Stimulated activated CD4-positive, alpha-beta T cell treated with anti-CD3 and anti-CD28 coated beads, Interleukin-12 subunit alpha, Interleukin-12 subunit beta, amount 100 ng/mL, for 24 hours (primary cell): ENCODE data around the gene EP400.

Experiments used
- DNase-seq, 2 experiments: peaks; one replicate each; pipeline ENCODE4 v3.0.0-alpha.2; 2020; ENCODE audit warnings: low read depth in 2 of 2

The EP400 gene

DNA sequence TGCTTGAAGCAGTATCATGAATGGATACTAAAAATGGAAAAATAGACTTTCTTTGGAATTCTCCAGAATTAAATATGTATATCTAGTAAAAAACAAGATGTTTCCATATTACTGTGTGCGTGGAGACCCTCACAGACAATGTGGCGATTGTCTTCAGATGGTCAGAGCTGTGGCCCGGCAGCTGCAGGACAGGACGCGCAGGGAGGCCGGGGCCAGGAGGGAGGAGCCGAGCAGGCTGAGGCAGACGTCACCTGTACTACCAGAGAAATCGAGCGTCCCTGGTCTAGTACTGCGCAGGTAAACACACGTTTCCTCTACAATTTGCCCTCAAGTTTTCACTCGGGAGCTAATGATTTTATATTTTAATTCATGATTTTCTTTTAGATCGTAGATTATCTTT is 171.5 kb downstream of the EP400 start:
- DNase-seq = no peak

DNA sequence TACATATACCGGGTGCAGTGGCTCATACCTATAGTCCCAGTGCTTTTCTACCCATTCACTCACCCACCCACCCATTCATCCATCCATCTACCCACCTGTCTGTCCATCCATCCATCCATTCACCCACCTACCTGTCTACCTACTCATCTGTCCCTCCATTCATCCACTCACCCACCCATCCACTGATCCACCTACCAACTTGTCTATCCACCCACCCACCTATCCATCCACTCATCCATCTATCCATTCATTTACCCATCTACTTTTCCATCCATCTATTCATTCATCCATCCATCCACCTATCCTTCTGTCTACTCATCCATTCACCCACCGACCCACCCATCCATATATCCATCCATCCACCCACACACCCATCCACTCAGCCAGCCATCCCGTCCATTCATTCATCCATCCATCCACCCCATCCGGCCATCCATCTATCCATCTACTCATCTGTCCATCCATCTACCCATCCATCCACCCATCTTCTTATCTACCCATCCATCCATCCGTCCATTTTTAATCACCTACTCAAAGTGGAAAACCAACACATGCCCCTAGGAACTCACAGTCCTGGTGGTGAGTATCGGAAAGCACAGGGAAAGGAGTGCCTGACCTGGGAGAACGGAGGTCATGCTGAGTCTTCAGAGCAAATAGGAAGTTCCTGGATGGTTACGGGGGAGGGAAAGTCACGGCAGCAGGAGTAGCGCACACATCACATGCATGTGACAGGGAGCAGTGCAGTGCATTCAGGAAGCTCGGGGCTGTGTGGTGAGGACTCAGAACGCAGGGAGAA is 174.4 kb downstream of the EP400 start:
- no peak for DNase-seq

DNA sequence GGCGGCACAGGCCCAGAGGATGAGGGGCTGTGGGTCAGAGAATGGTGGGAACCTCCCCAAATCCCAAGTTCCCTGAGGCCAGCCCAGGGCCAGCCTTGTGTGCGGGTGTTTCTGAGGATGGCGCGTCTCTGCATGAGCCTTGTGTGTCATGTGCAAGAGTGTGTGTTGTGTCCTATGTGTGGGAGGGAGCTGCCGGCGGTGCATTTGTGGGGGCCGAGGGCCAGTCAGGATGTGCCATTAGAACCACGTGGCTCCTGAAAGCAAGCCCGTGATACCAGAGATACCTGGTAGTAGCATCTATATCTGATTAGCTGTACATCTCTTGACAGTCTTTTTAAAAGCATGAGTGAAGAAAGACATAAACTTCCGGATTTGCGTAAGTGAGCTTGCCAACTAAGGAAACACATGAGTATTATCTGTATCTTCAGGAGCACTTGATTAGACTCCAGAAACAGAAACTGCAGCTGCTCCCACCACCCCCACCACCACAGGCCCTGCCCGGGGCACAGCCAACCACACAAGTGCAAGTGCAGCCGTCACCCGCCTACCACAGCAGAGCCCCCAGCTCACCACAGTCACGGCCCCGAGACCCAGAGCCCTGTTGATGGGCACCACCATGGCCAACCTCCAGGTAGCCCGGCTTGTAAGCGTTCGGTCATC is 175.2 kb downstream of the EP400 start:
- no peak for DNase-seq

DNA sequence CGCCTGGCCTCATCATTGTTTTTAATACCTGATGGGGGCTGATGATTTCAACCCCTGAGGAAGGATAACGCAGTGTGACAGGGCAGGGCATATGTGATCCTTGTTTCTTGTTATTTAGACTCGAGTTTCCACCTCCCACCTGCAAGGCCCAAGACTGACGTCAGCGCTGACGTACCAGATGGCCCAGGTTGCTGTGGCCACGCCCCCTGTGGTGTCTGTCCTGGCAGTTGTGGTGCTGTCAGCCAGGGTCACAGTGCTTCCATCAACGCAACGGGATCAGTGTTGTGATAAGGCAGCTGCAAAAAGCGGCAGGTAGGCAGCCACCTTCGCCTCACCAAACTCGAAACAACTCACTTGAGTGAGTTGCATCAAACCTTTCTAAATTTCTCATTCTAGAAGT is 176.0 kb downstream of the EP400 start:
- no peak for DNase-seq

DNA sequence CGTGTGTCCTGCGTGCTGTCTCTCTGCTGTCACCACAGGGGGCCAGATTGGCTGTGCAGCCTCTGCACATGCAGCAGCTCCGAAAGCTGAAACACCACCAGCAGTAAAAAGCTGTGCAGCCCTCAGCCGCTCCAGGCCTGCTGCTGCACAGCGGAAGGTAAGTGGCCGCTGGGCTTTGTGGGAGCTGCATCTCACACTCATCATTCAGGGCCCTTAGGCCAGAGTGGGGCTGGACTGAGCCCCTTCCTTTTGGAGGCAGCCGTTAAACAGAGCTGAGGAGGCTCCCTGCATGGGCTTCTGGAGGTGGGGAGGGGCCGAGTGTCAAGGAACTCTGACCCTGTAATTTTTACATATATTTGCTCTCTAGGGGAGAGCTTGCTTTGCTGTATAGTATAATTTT is 177.3 kb downstream of the EP400 start:
- DNase-seq = no peak

DNA sequence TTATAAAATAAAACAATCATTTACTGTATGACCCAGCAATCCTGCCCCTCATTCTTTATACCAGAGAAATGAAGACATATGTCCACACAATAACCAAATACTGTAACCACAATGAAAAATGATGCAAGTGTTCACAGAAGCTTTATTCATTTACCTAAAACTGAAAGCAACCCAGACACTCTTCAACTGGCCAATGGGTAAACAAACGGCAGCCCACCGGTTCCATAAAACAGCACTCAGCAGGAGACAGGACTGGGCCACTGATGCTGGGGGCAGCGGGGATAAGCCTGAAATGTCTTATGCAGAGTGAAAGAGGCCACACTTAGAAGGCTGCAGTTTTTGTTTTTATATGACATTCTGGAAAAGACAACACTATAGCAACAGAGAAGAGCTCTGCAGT is 179.3 kb downstream of the EP400 start:
- no peak for DNase-seq

DNA sequence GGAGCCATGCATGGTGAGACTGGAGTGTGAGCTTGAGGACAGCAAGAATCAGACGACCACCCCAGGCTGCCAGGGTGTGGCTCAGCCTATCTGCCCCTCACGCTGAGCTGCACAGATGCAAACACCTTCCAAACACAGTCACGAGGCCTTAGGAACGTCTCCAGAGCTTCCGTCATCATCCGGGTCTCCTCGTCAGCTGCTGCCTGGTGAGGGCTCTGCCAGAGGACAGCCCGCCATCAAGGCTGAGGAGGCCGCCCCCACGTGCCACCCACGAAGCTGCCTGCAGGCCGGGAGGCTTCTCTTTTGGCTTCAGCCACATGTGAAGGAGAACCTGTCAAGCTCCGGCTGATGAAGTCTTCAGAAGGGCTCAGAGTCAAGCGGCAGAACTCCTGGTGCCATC is 180.9 kb downstream of the EP400 start:
- DNase-seq = no peak
